LNCaP clone FGC (cell line): ENCODE measurements around the gene FSHR.

Experiments used
- DNase-seq: peaks from one replicate; pipeline ENCODE4 v3.0.0-alpha.2; 2011; ENCODE audit warnings: low read depth
- H3K4me3 ChIP-seq: 2 replicates; pipeline ENCODE4 v1.5.1; 2011; ENCODE audit warnings: mild to moderate bottlenecking, low read depth, low read length, control low read depth
- CTCF ChIP-seq: IDR thresholded peaks from 2 replicates; pipeline ENCODE4 v1.5.1; 2012; ENCODE audit warnings: mild to moderate bottlenecking; ENCODE audit not compliant: control insufficient read depth, insufficient read depth; ENCODE audit errors: extremely low read depth

FSHR gene

GRCh38 chr2:49154140-49154539 is at the start of gene FSHR:
FSHR (minus strand) TSS chr2:49154515; CDS start chr2:49154417, 98 bp downstream.
- no peak within 1 kb of the TSS for H3K4me3 ChIP-seq
- DNase-seq, result no peak
- no peak for TF ChIP-seq CTCF

- DNase-seq, result no peak
- no peak overlapping the region for H3K4me3 ChIP-seq
- no peak for TF ChIP-seq CTCF
Observed at GRCh38 chr2:49199266-49199665, 45.0 kb upstream of the FSHR start.

GRCh38 chr2:49194701-49195100 is 40.4 kb upstream of the FSHR start:
- no peak overlapping the region for H3K4me3 ChIP-seq
- DNase-seq, result no peak
- no peak for TF ChIP-seq CTCF

- no peak overlapping the region for H3K4me3 ChIP-seq
- no peak for DNase-seq
- no peak for TF ChIP-seq CTCF
Observed at GRCh38 chr2:49192036-49192435, 37.7 kb upstream of the FSHR start.

GRCh38 chr2:49189512-49190225 is 35.4 kb upstream of the FSHR start:
- H3K4me3 ChIP-seq, result no peak overlapping the region
- TF ChIP-seq CTCF, result no peak
- DNase-seq, result no peak

- H3K4me3 ChIP-seq, result no peak overlapping the region
- no peak for DNase-seq
- no peak for TF ChIP-seq CTCF
Observed at GRCh38 chr2:49186050-49186648, 31.8 kb upstream of the FSHR start.

GRCh38 chr2:49178656-49179055 is 24.3 kb upstream of the FSHR start:
- no peak overlapping the region for H3K4me3 ChIP-seq
- no peak for TF ChIP-seq CTCF
- no peak for DNase-seq
